ENCODE measurements around the gene SLC39A10.

The SLC39A10 gene

GRCh38 chr2:195619590-195619989 lies 37.4 kb upstream of the SLC39A10 start:
- H3K4me3 ChIP-seq (ENCODE audit: low read length): no peak overlapping the region
- no peak for DNase-seq (ENCODE audit: low read depth)
- no peak for TF ChIP-seq CTCF (conservative IDR thresholded peaks at IDR 0.05; ENCODE audit: low read depth, low read length)

- H3K4me3 ChIP-seq (ENCODE audit: low read length): no peak overlapping the region
- no peak for DNase-seq (ENCODE audit: low read depth)
- TF ChIP-seq CTCF (conservative IDR thresholded peaks at IDR 0.05; ENCODE audit: low read depth, low read length): no peak
Measured at GRCh38 chr2:195620501-195620900, 36.5 kb upstream of the SLC39A10 start.

GRCh38 chr2:195622966-195623365 lies 34.1 kb upstream of the SLC39A10 start:
- no peak for DNase-seq (ENCODE audit: low read depth)
- no peak for TF ChIP-seq CTCF (conservative IDR thresholded peaks at IDR 0.05; ENCODE audit: low read depth, low read length)
- H3K4me3 ChIP-seq (ENCODE audit: low read length): no peak overlapping the region

- TF ChIP-seq CTCF (conservative IDR thresholded peaks at IDR 0.05; ENCODE audit: low read depth, low read length): no peak
- H3K4me3 ChIP-seq (ENCODE audit: low read length): no peak overlapping the region
- DNase-seq (ENCODE audit: low read depth): no peak
Measured at GRCh38 chr2:195626507-195626906, 30.5 kb upstream of the SLC39A10 start.

- H3K4me3 ChIP-seq (ENCODE audit: low read length): no peak overlapping the region
- no peak for DNase-seq (ENCODE audit: low read depth)
- no peak for TF ChIP-seq CTCF (conservative IDR thresholded peaks at IDR 0.05; ENCODE audit: low read depth, low read length)
Measured at GRCh38 chr2:195628666-195629065, 28.4 kb upstream of the SLC39A10 start.

- DNase-seq (ENCODE audit: low read depth): no peak
- TF ChIP-seq CTCF (conservative IDR thresholded peaks at IDR 0.05; ENCODE audit: low read depth, low read length): no peak
- H3K4me3 ChIP-seq (ENCODE audit: low read length): no peak overlapping the region
Measured at GRCh38 chr2:195632856-195633572, 24.0 kb upstream of the SLC39A10 start.

- no peak overlapping the region for H3K4me3 ChIP-seq (ENCODE audit: low read length)
- TF ChIP-seq CTCF (conservative IDR thresholded peaks at IDR 0.05; ENCODE audit: low read depth, low read length): no peak
- no peak for DNase-seq (ENCODE audit: low read depth)
Measured at GRCh38 chr2:195633573-195633870, 23.5 kb upstream of the SLC39A10 start.
